Endometrium (tissue), 2 donors: ENCODE measurements around the gene OCIAD2.
"Not testable (repeated sequence)": the region's sequence is repeated elsewhere in the genome, so short reads cannot be mapped to it uniquely, and the experiment has no call there.

Experiments
- FAIRE-seq: peaks from 2 replicates; lab custom pipeline; 2012; peaks lifted over from hg19 to GRCh38; lab: Jason Lieb, UNC
- donor health status: control.
- donor health status: control.

OCIAD2 gene

DNA sequence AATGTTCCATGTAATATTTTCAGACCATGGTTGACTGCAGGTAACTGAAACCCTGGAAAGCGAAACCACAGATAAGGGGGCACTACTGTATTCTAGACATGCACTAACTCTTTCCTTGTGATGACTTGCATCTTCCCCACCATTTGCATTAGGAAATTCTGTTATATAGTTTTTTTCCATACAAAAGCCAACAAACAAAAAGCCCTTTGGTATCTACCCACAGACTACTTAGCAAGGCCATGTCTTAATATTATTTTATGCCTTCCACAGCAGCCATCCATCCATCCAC lies 52.2 kb downstream of the OCIAD2 start:
- FAIRE-seq, result no peak

DNA sequence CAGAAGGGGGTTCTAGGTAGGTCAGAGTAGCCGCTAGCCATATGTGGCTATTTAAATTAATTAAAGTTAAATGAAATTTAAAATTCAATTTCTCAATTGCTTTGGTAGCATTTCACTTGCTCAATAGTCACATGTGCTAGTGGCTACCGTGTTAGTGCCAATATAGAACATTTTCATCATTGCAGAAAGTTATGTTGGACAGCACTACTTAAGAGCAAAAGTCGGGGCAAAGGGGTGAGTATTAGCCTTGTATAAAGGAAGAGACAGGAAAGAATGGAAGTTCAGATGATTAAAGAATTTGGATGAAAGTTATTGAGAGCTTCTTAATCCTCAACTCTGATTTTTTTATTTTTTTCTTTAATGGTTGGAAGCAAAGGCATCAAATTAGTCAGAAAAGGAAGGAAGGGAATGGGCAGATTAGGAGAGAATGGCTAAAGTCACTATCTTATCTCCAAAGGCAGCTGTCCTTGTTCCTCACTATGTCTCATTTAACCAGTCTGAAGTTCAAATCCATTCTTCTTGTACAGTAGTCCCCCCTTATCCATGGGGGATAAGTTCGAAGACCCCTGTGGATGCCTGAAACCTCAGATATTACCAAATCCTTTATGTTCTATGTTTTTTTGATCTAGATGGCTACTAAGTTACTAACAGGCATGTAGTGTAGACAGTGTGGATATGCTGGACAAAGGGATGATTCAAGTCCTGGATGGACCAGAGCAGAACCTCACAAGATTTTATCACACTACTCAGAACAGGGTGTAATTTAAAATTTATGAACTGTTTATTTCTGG lies 52.8 kb downstream of the OCIAD2 start:
- no peak for FAIRE-seq

DNA sequence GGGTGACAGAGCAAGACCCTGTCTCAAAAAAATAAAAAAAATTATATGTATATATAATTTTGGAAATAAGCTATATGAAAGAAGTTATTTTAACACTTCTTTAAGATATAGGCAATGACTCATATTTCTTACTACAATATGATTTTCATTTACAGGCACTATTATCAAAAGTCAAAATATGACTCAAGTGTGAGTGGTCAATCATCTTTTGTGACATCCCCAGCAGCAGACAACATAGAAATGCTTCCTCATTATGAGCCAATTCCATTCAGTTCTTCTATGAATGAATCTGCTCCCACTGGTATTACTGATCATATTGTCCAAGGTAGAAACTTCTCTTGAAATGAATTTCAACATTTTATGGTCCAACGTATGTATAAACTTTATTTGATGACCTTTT lies 54.9 kb downstream of the OCIAD2 start:
- no peak for FAIRE-seq

GRCh38 chr4:48848799-48849198 lies 57.8 kb downstream of the OCIAD2 start:
- not testable (repeated sequence) for FAIRE-seq

- FAIRE-seq, result no peak
Measured at GRCh38 chr4:48844843-48845242, 61.7 kb downstream of the OCIAD2 start.

GRCh38 chr4:48841045-48841827 lies 65.3 kb downstream of the OCIAD2 start:
- FAIRE-seq, result no peak

DNA sequence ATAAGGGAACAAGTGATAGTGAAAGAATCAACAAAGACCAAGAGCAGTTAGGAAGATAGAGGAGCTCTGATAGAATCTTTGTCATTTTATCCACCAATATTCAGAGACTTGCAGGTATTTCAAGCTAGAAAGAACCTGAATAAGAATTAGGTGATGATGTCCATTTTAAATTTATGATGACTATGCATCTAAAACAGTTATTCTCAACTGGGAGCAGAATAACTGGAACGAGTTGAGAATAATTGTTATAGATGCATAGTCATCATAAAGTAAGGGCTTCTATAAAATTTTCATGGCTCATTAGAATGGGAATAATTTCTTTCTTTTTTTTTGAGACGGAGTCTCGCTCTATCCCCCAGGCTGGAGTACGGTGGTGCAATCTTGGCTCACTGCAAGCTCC lies 69.9 kb downstream of the OCIAD2 start:
- FAIRE-seq, result no peak
